Measurements from ENCODE around the gene LAP3. TPM values are rescaled to one million over a fixed set of nuclear protein-coding genes. Genes with fewer than 3 reads are reported as not detected.

The LAP3 gene
- polyA plus RNA-seq, 3 donors, result 98.3 to 127 (median 108) TPM

DNA sequence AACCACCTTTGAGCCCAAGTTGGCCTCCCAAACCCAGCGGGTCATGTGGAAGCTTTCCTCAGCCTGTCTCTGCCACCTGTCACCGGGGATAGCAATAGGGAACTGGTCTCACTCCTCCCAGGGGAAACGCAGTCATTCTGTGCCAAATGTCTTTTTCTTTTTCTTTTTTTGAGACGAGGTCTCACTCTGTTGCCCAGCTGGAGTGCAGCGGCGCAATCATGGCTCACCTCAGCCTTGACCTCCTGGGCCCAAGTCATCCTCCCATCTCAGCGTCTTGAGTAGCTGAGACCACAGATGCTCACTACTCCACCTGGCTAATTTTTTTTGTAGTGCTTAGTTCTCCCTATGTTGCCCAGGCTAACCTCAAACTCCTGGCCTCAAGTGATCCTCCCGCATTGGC lies 77.7 kb downstream of the LAP3 start:
- no peaks in the 10 kb centered on the region for H3K36me3 Mint-ChIP-seq
- Histone ChIP-seq H3K27ac (ENCODE audit: low read depth in 1 of 2, low read length in 2 of 2) (no peak overlapping the region), H3K36me3 (replicated peaks in 1 of 2; ENCODE audit: control insufficient read depth in 1 of 2, insufficient read depth in 2 of 2, low read length in 2 of 2) (no peaks in the 10 kb centered on the region), H3K9me3 (replicated peaks in 1 of 2; ENCODE audit: control insufficient read depth in 1 of 2, insufficient read depth in 1 of 2, low read length in 2 of 2) (no peaks in the 10 kb centered on the region), H3K4me1 (ENCODE audit: control insufficient read depth in 1 of 2, insufficient read depth in 2 of 2, low read length in 2 of 2) (no peaks in the 10 kb centered on the region), H3K4me3 (replicated peaks in 1 of 3; ENCODE audit: low read depth in 2 of 3, low read length in 3 of 3) (no peak overlapping the region), H3K79me2 (ENCODE audit: insufficient read depth, low read length) (no peaks in the 10 kb centered on the region), H3K4me2 (replicated peaks; ENCODE audit: extremely low read depth, low read length, poor library complexity, severe bottlenecking) (no peak overlapping the region), H4K20me1 (ENCODE audit: insufficient read depth, low read length) (no peaks in the 10 kb centered on the region), H3K9ac (ENCODE audit: insufficient read depth, low read length, poor library complexity, severe bottlenecking) (no peak overlapping the region), H3K27me3 (ENCODE audit: control insufficient read depth in 2 of 2, insufficient read depth in 2 of 2, low read length in 2 of 2) (no peaks in the 10 kb centered on the region), H2AFZ (ENCODE audit: insufficient read depth, low read depth, low read length, poor library complexity, severe bottlenecking) (no peak overlapping the region)
- peaks cover 0 to 2% (median 0%) of the 10 kb centered on the region in 7 donors for H3K9me3 Mint-ChIP-seq
- 81% methylated on average over 8 of the region's 8 CpGs for WGBS (ENCODE audit: insufficient coverage)
- H3K4me1 Mint-ChIP-seq, result no peaks in the 10 kb centered on the region
- peaks cover 2 to 13% (median 7%) of the 10 kb centered on the region in 3 donors for H3K27me3 Mint-ChIP-seq (ENCODE audit: low read depth in 3 of 3)
- DNase-seq, result no peak
- no peak overlapping the region for H3K27ac Mint-ChIP-seq
- H3K4me3 Mint-ChIP-seq, result peak overlapping the region in 1 of 2 donors; percentile 19
- intact Hi-C loops (cut with micrococcal nuclease), result no loop called here
- TF ChIP-seq, protein P1, sequence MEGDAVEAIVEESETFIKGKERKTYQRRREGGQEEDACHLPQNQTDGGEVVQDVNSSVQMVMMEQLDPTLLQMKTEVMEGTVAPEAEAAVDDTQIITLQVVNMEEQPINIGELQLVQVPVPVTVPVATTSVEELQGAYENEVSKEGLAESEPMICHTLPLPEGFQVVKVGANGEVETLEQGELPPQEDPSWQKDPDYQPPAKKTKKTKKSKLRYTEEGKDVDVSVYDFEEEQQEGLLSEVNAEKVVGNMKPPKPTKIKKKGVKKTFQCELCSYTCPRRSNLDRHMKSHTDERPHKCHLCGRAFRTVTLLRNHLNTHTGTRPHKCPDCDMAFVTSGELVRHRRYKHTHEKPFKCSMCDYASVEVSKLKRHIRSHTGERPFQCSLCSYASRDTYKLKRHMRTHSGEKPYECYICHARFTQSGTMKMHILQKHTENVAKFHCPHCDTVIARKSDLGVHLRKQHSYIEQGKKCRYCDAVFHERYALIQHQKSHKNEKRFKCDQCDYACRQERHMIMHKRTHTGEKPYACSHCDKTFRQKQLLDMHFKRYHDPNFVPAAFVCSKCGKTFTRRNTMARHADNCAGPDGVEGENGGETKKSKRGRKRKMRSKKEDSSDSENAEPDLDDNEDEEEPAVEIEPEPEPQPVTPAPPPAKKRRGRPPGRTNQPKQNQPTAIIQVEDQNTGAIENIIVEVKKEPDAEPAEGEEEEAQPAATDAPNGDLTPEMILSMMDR (IDR thresholded peaks at IDR 0.05), result no peak

DNA sequence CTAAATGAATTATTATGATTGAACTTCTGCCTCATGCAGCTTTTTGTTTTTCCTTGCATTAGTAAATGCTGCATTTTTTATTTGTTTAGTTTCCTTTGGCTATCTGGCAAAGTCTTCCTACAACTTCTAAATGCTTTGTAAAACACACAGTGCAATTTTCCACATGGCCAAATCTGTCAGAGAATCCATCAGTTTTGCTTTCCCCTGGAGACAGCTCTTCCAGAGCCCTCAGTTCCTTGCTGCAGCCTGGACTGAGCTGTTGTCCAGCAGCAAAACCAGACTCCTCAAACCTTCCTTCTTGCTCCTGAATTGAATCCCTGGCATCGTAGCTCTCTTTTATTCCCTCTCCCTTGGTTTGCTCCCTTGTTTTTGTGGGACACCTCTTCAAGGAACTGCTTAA lies 80.1 kb downstream of the LAP3 start:
- peaks cover 2 to 8% (median 7%) of the 10 kb centered on the region in 3 donors for H3K27me3 Mint-ChIP-seq (ENCODE audit: low read depth in 3 of 3)
- Histone ChIP-seq H3K9me3 (replicated peaks in 1 of 2; ENCODE audit: control insufficient read depth in 1 of 2, insufficient read depth in 1 of 2, low read length in 2 of 2) (no peaks in the 10 kb centered on the region), H3K36me3 (replicated peaks in 1 of 2; ENCODE audit: control insufficient read depth in 1 of 2, insufficient read depth in 2 of 2, low read length in 2 of 2) (no peaks in the 10 kb centered on the region), H3K4me2 (replicated peaks; ENCODE audit: extremely low read depth, low read length, poor library complexity, severe bottlenecking) (no peak overlapping the region), H4K20me1 (ENCODE audit: insufficient read depth, low read length) (no peaks in the 10 kb centered on the region), H3K4me3 (replicated peaks in 1 of 3; ENCODE audit: low read depth in 2 of 3, low read length in 3 of 3) (no peak overlapping the region), H2AFZ (ENCODE audit: insufficient read depth, low read depth, low read length, poor library complexity, severe bottlenecking) (no peak overlapping the region), H3K27me3 (ENCODE audit: control insufficient read depth in 2 of 2, insufficient read depth in 2 of 2, low read length in 2 of 2) (no peaks in the 10 kb centered on the region), H3K4me1 (ENCODE audit: control insufficient read depth in 1 of 2, insufficient read depth in 2 of 2, low read length in 2 of 2) (peaks cover 0 to under 1% of the 10 kb centered on the region in 2 donors), H3K27ac (ENCODE audit: low read depth in 1 of 2, low read length in 2 of 2) (no peak overlapping the region), H3K79me2 (ENCODE audit: insufficient read depth, low read length) (no peaks in the 10 kb centered on the region), H3K9ac (ENCODE audit: insufficient read depth, low read length, poor library complexity, severe bottlenecking) (no peak overlapping the region)
- WGBS (ENCODE audit: insufficient coverage), result 100% methylated on average over 1 of the region's 1 CpG
- TF ChIP-seq, protein P1 (IDR thresholded peaks at IDR 0.05), result no peak
- H3K4me3 Mint-ChIP-seq, result no peak overlapping the region
- intact Hi-C loops (cut with micrococcal nuclease), result no loop called here
- no peak overlapping the region for H3K27ac Mint-ChIP-seq
- H3K9me3 Mint-ChIP-seq, result peaks cover 0 to 2% (median 0%) of the 10 kb centered on the region in 7 donors
- H3K36me3 Mint-ChIP-seq, result no peaks in the 10 kb centered on the region
- H3K4me1 Mint-ChIP-seq, result no peaks in the 10 kb centered on the region
- DNase-seq, result no peak

Other genes with a start within 250 kb of the LAP3 start
- 10 to 100 TPM; 15.8 to 31.7 (median 27.7) TPM for gene QDPR, start 65.1 kb upstream of the LAP3 start, polyA plus RNA-seq
- not detected for gene CLRN2, start 62.0 kb upstream of the LAP3 start, polyA plus RNA-seq
- gene MED28, start 37.4 kb downstream of the LAP3 start, polyA plus RNA-seq, result 10 to 100 TPM in 2 of 3 donors, 1 to 10 TPM in 1; 8.6 to 46.4 (median 43.5) TPM
- not detected for gene FAM184B, start 204.4 kb downstream of the LAP3 start, polyA plus RNA-seq
- 10 to 100 TPM in 1 of 3 donors, 1 to 10 TPM in 2; 4.1 to 14.5 (median 4.6) TPM for gene DCAF16, start 233.6 kb downstream of the LAP3 start, polyA plus RNA-seq
- gene NCAPG, start 233.8 kb downstream of the LAP3 start, polyA plus RNA-seq, result not detected

All from CD14-positive monocyte (primary cell).